Measurements from ENCODE around the gene ZNF839.
A peak's percentile ranks its signal among the peaks of the same experiment; 100 is the strongest.

ZNF839 gene

DNA sequence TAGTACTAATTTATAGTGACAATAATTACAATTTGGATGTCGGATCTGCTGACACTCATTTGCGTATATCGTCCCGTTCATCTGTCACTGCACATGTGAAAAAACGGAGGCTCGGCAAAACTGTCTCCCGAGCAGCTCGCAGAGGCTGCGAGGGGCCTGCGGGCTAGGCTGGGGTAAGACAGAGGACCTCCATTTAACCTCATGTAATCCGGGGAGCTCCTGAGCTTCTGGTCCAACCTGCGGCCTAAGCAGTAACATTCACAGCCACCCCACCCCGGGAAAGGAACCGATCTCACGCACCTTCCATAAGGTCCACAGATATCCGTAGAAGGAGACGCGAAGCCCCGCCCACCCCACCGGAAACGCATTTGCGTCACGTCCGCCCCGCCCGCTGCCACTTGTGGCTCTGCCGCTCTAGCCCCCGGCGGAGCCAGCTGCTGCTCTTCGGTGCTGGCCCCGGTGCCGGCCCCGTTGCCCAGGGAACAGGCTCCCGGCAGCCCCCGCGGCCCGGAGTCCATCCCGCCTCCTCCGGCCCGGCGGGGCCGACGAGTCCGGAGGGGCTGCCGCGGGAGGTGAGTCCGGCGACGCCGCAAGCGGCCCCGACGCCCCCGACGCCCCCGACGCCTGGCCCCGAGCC lies 43.1 kb downstream of the ZNF839 start, which contains the start of the genes CINP and TECPR2:
Gene CINP (minus strand): TSS at position 346 of the 637 bp plus-strand sequence. CDS start 39 bp downstream, at position 307.
Gene TECPR2 (plus strand): TSS at position 397 of the 637 bp plus-strand sequence. CDS start 13,781 bp downstream, outside the sequence.
- Histone ChIP-seq H3K9me3 (ENCODE audit: insufficient read depth, low read depth, low read length) (no peaks in the 10 kb centered on the region), H3K4me1 (ENCODE audit: insufficient read depth, low read length) (peaks cover 11% of the 10 kb centered on the region), H3K9ac (ENCODE audit: low read depth, low read length) (peak within 1 kb of the TSS; percentile 88), H3K36me3 (ENCODE audit: insufficient read depth, low read length) (peaks cover 14% of the 10 kb centered on the region), H3K4me3 (ENCODE audit: low read length) (peak within 1 kb of the TSS; percentile 99), H3K27me3 (ENCODE audit: insufficient read depth, low read length) (no peaks in the 10 kb centered on the region), H3K27ac (ENCODE audit: low read depth, low read length) (peak within 1 kb of the TSS; percentile 50; the same call in 1 of the 2 replicates)
- WGBS, result under 1% methylated on average over 58 of the region's 58 CpGs

DNA sequence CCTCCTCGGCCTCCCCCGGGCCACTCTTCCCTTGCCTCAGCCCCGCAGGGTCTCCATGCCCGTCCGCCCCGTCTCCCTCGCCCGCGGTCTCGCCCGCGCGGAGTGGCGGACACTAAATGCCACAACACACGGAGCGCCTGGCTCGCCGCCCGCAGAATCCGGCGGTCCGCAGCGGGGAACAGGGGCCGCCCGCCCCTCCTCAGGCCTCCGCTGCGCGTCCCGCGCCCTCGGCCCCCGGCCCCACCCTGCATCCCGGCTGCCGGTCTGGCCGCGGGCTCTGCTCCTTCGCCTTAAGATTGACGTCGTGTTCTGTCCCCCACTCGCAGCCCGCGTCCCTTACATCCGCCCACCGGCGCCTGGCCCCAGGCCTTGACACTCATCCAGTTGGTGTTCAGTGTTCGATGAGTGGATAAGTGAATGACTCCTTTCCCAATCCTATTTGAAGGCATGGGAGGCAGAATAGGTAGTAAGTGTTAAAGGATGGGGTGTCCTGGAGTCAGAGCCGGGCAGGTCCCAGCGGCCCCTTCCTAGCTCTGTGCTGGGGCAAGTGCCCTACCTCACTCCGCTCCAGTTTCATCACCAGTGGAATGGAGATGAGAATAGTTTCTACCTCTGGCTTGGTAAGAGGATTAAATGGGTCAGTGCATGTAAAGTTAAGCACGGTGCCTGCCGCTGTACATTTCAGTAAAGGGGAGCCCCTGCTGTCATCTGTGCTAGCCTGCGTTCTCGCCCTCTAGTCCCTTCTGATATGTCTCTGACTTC lies 43.8 kb downstream of the ZNF839 start:
- Histone ChIP-seq H3K4me1 (ENCODE audit: insufficient read depth, low read length) (peaks cover 11% of the 10 kb centered on the region), H3K27me3 (ENCODE audit: insufficient read depth, low read length) (no peaks in the 10 kb centered on the region), H3K9ac (ENCODE audit: low read depth, low read length) (peak overlapping the region; percentile 57), H3K9me3 (ENCODE audit: insufficient read depth, low read depth, low read length) (no peaks in the 10 kb centered on the region), H3K27ac (ENCODE audit: low read depth, low read length) (peak overlapping the region; percentile 50; the same call in 1 of the 2 replicates), H3K36me3 (ENCODE audit: insufficient read depth, low read length) (peaks cover 8% of the 10 kb centered on the region), H3K4me3 (ENCODE audit: low read length) (peak overlapping the region; percentile 99)
- WGBS, result 3% methylated on average over 53 of the region's 53 CpGs

DNA sequence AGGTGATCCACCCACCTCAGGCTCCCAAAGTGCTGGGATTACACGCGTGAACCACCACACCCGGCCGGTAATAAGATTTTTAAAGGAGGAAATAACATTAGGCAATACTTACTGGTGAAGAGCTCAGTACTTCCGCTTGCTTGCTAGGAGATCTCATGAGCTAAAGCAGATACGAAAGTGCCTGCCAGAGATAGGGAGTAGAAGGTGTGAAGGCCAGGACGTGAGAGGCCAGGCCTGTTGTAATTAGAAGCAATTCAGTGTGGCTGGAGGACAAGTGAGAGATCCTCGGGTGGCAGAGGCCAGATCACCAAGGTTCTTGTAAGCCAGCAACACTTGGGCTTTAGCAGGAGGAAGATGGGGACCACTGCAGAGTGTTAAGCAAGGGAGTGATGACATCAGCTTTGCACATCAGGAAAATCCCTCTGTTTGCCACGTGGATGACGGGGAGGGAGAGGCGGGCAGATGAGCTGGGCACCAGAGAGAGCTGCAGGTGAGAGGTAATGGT lies 50.8 kb downstream of the ZNF839 start:
- H3K27me3 ChIP-seq (ENCODE audit: insufficient read depth, low read length), result no peaks in the 10 kb centered on the region
- no peak overlapping the region for H3K4me3 ChIP-seq (ENCODE audit: low read length)
- H3K4me1 ChIP-seq (ENCODE audit: insufficient read depth, low read length), result no peaks in the 10 kb centered on the region
- WGBS, result 85% methylated on average over 11 of the region's 11 CpGs
- H3K27ac ChIP-seq (ENCODE audit: low read depth, low read length), result no peak overlapping the region
- no peaks in the 10 kb centered on the region for H3K36me3 ChIP-seq (ENCODE audit: insufficient read depth, low read length)
- H3K9ac ChIP-seq (ENCODE audit: low read depth, low read length), result no peak overlapping the region
- no peaks in the 10 kb centered on the region for H3K9me3 ChIP-seq (ENCODE audit: insufficient read depth, low read depth, low read length)

DNA sequence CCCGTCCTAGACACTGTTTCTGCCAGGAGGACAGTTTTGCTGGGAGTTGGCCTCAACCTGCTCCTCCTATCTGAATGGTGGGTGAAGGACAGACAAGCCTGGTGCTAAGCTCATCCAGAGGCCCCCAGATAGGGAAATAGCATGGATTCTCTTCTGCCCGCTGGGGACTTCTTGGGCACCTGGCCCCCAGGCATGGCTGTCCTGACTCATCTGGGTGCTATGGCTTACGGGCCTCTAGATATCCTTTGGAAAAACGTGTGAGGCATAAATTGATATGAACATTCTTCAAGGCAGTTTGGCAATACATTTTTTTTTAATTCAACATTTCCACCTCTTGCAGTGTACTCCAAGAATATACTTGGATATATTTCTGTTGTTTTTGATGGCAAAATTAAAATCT lies 51.8 kb downstream of the ZNF839 start:
- H3K27me3 ChIP-seq (ENCODE audit: insufficient read depth, low read length), result no peaks in the 10 kb centered on the region
- H3K27ac ChIP-seq (ENCODE audit: low read depth, low read length), result no peak overlapping the region
- no peak overlapping the region for H3K4me3 ChIP-seq (ENCODE audit: low read length)
- WGBS, result 93% methylated on average over 4 of the region's 4 CpGs
- H3K9ac ChIP-seq (ENCODE audit: low read depth, low read length), result no peak overlapping the region
- H3K36me3 ChIP-seq (ENCODE audit: insufficient read depth, low read length), result no peaks in the 10 kb centered on the region
- no peaks in the 10 kb centered on the region for H3K9me3 ChIP-seq (ENCODE audit: insufficient read depth, low read depth, low read length)
- H3K4me1 ChIP-seq (ENCODE audit: insufficient read depth, low read length), result no peaks in the 10 kb centered on the region

DNA sequence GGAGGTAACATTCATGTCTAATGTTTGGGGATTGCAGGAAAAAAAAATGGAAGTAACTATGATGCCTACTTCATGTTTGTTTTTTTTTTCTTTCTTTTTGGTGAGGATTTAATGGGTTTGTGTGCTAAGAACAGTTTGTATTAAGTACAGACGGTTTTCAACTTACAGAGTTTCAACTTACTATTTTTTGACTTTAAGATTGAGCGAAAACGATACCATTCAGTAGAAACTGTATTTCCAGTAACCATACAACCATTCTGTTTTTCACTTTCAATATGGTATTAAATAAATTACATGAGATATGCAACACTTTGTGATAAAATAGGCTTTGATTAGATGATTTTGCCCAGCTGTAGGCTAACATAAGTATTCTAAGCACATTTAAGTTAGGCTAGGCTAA lies 53.6 kb downstream of the ZNF839 start:
- Histone ChIP-seq H3K36me3 (ENCODE audit: insufficient read depth, low read length) (peaks cover 15% of the 10 kb centered on the region), H3K9ac (ENCODE audit: low read depth, low read length) (no peak overlapping the region), H3K4me1 (ENCODE audit: insufficient read depth, low read length) (no peaks in the 10 kb centered on the region), H3K9me3 (ENCODE audit: insufficient read depth, low read depth, low read length) (no peaks in the 10 kb centered on the region), H3K27me3 (ENCODE audit: insufficient read depth, low read length) (no peaks in the 10 kb centered on the region), H3K27ac (ENCODE audit: low read depth, low read length) (no peak overlapping the region), H3K4me3 (ENCODE audit: low read length) (no peak overlapping the region)
- WGBS, result 96% methylated on average over 3 of the region's 3 CpGs

DNA sequence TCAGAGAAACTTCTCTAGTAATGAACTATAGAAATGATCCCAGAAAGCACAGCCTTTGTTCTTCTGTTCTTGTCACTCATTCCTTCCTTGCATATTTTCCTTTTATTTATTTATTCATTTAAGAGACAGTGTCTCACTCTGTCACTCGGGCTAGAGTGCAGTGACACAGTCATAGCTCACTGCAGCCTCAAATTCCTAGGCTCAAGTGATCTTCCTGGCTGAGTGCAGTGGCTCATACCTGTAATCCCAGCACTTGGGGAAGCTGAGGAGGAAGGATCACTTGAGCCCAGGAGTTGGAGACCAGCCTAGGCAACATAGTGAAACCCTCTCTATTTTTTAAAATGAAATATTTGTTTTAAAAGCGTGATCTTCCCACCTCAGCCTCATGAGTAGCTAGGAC lies 54.7 kb downstream of the ZNF839 start:
- Histone ChIP-seq H3K27ac (ENCODE audit: low read depth, low read length) (no peak overlapping the region), H3K4me3 (ENCODE audit: low read length) (no peak overlapping the region), H3K4me1 (ENCODE audit: insufficient read depth, low read length) (no peaks in the 10 kb centered on the region), H3K36me3 (ENCODE audit: insufficient read depth, low read length) (peaks cover 23% of the 10 kb centered on the region), H3K27me3 (ENCODE audit: insufficient read depth, low read length) (no peaks in the 10 kb centered on the region), H3K9ac (ENCODE audit: low read depth, low read length) (no peak overlapping the region), H3K9me3 (ENCODE audit: insufficient read depth, low read depth, low read length) (no peaks in the 10 kb centered on the region)
- WGBS, result 98% methylated on average over 2 of the region's 2 CpGs

DNA sequence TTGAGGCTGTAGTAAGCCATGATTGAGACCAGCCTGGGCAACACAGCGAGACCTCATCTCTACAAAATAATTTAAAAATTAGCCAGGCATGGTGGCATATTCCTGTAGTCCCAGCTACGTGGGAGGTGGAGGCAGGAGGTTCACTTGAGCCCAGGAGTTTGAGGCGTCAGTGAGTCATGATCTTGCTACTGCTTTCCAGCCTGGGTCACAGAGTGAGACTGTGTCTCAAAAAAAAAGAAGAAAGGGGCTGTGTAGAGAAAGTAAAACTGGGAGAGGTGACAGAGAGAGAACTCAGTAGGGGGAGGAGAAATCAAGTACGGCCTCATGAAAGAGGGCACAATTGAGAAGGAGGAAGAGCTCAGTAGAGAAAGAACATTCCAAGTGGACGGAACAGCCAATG lies 55.6 kb downstream of the ZNF839 start:
- Histone ChIP-seq H3K4me3 (ENCODE audit: low read length) (no peak overlapping the region), H3K4me1 (ENCODE audit: insufficient read depth, low read length) (no peaks in the 10 kb centered on the region), H3K36me3 (ENCODE audit: insufficient read depth, low read length) (peaks cover 25% of the 10 kb centered on the region), H3K27ac (ENCODE audit: low read depth, low read length) (no peak overlapping the region), H3K27me3 (ENCODE audit: insufficient read depth, low read length) (no peaks in the 10 kb centered on the region), H3K9ac (ENCODE audit: low read depth, low read length) (no peak overlapping the region), H3K9me3 (ENCODE audit: insufficient read depth, low read depth, low read length) (no peaks in the 10 kb centered on the region)
- WGBS, result 94% methylated on average over 5 of the region's 5 CpGs

DNA sequence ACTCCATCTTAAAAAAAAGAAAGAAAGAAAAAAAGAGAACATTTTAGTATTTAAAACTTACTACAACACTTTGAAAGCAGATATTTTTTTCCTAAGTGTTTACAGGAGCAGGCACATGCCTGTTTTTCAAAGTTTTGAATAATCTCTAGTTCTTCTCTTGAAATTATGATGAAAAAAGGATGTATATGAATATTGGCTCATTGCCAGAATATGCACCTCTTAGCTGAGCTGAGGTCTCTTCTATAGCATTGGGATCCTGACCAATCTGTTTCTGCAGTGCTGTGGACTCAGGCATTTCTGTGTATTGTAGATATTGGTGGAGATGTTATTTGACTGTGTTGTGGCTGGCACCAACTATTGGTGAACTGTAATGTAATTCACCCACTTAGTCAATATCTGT lies 58.1 kb downstream of the ZNF839 start:
- no peaks in the 10 kb centered on the region for H3K9me3 ChIP-seq (ENCODE audit: insufficient read depth, low read depth, low read length)
- no peak overlapping the region for H3K9ac ChIP-seq (ENCODE audit: low read depth, low read length)
- no peaks in the 10 kb centered on the region for H3K4me1 ChIP-seq (ENCODE audit: insufficient read depth, low read length)
- no peak overlapping the region for H3K27ac ChIP-seq (ENCODE audit: low read depth, low read length)
- H3K27me3 ChIP-seq (ENCODE audit: insufficient read depth, low read length), result no peaks in the 10 kb centered on the region
- peaks cover 26% of the 10 kb centered on the region for H3K36me3 ChIP-seq (ENCODE audit: insufficient read depth, low read length)
- H3K4me3 ChIP-seq (ENCODE audit: low read length), result no peak overlapping the region

DNA sequence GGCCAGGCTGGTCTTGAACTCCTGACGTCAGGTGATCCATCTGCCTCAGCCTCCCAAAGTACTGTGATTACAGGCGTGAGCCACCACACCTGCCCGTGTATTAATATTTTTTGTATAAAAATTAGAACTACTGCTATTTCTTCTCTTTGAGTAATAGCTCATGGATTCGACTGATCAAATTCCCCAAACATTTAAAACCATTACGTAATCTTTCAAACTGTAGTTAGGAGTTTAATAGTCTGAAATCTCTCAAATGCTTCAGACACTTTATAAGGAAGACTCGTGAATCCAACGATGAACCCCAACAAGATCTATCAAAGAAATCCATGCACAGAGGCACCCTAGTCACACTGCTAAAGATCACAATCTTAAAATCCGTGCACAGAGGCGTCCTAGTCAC lies 59.3 kb downstream of the ZNF839 start:
- no peaks in the 10 kb centered on the region for H3K27me3 ChIP-seq (ENCODE audit: insufficient read depth, low read length)
- no peaks in the 10 kb centered on the region for H3K4me1 ChIP-seq (ENCODE audit: insufficient read depth, low read length)
- H3K27ac ChIP-seq (ENCODE audit: low read depth, low read length), result no peak overlapping the region
- H3K36me3 ChIP-seq (ENCODE audit: insufficient read depth, low read length), result peaks cover 26% of the 10 kb centered on the region
- no peak overlapping the region for H3K4me3 ChIP-seq (ENCODE audit: low read length)
- WGBS, result 94% methylated on average over 9 of the region's 9 CpGs
- no peaks in the 10 kb centered on the region for H3K9me3 ChIP-seq (ENCODE audit: insufficient read depth, low read depth, low read length)
- no peak overlapping the region for H3K9ac ChIP-seq (ENCODE audit: low read depth, low read length)

DNA sequence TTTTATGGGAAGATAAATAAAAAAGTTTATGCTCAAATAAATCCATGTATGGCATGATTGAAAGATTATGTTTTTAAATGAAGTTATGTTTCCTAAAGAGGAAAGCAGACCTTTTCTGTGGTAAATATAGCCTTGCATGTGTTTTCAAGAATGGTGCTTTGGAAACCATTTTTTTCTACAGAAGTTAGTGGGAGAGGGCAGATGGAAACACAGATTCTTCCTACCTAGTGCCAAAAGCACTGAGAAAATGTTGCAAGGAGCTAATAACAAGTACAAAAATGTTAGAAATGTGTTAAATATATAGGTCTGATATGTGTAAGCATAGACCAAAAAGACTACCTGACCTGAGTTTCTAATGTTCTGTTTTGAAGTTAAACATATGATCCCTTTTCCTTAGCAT lies 67.5 kb downstream of the ZNF839 start:
- no peaks in the 10 kb centered on the region; the same call in 1 of the 2 replicates for H3K36me3 ChIP-seq (ENCODE audit: insufficient read depth, low read length)
- no peaks in the 10 kb centered on the region for H3K27me3 ChIP-seq (ENCODE audit: insufficient read depth, low read length)
- no peak overlapping the region for H3K4me3 ChIP-seq (ENCODE audit: low read length)
- H3K27ac ChIP-seq (ENCODE audit: low read depth, low read length), result no peak overlapping the region
- no peaks in the 10 kb centered on the region for H3K9me3 ChIP-seq (ENCODE audit: insufficient read depth, low read depth, low read length)
- H3K4me1 ChIP-seq (ENCODE audit: insufficient read depth, low read length), result peaks cover 7% of the 10 kb centered on the region; the same call in 1 of the 2 replicates
- H3K9ac ChIP-seq (ENCODE audit: low read depth, low read length), result no peak overlapping the region

DNA sequence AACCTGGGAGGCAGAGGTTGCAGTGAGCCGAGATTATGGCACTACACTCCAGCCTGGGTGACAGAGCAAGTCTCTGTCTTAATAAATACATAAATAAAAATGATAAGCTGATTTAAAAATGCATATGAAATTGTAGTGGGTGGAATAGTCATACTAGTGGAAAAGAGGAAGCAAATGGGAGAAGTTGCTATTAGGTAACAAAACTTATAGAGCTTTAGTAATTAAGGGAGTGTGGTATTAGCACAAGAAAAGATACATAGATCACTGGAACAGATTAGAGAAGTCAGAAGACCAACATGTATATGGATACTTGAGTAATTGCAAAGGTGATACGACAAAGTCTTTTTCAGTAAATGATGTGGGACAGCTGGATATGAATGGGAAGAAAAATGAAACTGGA lies 69.7 kb downstream of the ZNF839 start:
- H3K9ac ChIP-seq (ENCODE audit: low read depth, low read length), result no peak overlapping the region
- 90% methylated on average over 1 of the region's 2 CpGs for WGBS
- H3K27me3 ChIP-seq (ENCODE audit: insufficient read depth, low read length), result no peaks in the 10 kb centered on the region
- no peaks in the 10 kb centered on the region for H3K36me3 ChIP-seq (ENCODE audit: insufficient read depth, low read length)
- H3K9me3 ChIP-seq (ENCODE audit: insufficient read depth, low read depth, low read length), result no peaks in the 10 kb centered on the region
- H3K27ac ChIP-seq (ENCODE audit: low read depth, low read length), result no peak overlapping the region
- no peak overlapping the region for H3K4me3 ChIP-seq (ENCODE audit: low read length)
- H3K4me1 ChIP-seq (ENCODE audit: insufficient read depth, low read length), result peaks cover 7% of the 10 kb centered on the region; the same call in 1 of the 2 replicates
